Sigmoid colon (tissue), 7 donors: Measurements from ENCODE around the gene BBS1. TPM values are rescaled to one million over a fixed set of nuclear protein-coding genes. Genes with fewer than 3 reads are reported as not detected.

Source experiments
- DNase-seq: peaks from one replicate; pipeline ENCODE4 v3.0.0-alpha.2; 2019
- H3K27ac ChIP-seq, 4 donors: fragments of 200-600 bp; sonication (generic); one replicate each; pipeline ENCODE4 v1.5.1; 2016 to 2019; ENCODE audit warnings: mild to moderate bottlenecking in 1 of 4
- H3K27me3 ChIP-seq, 3 donors: fragments of 200-600 bp; sonication (generic); one replicate each; pipeline ENCODE4 v1.5.1; 2019; ENCODE audit warnings: mild to moderate bottlenecking in 1 of 3
- H3K36me3 ChIP-seq, 4 donors: fragments of 200-600 bp; sonication (generic); one replicate each; pipeline ENCODE4 v1.5.1; 2016 to 2019
- H3K4me1 ChIP-seq, 4 donors: fragments of 200-600 bp; sonication (generic); one replicate each; pipeline ENCODE4 v1.5.1; 2017 to 2019
- H3K4me3 ChIP-seq, 4 donors: fragments of 200-600 bp; sonication (generic); one replicate each; pipeline ENCODE4 v1.5.1; 2017 to 2019; ENCODE audit warnings: mild to moderate bottlenecking in 2 of 4, moderate library complexity in 1 of 4
- H3K9me3 ChIP-seq, 4 donors: fragments of 200-600 bp in 3 of 4; sonication (generic) in 3 of 4; one replicate each; pipeline versions ENCODE4 v1.5.1 to v1.6.1; 2013 to 2019
- CTCF ChIP-seq, 4 experiments: fragments of 450-650 bp in 3 of 4; fragments of 200-600 bp in 1 of 4; IDR thresholded peaks; one replicate each; pipeline ENCODE4 v1.5.1; 2016 to 2019; ENCODE audit warnings: antibody characterized with exemption in 4 of 4, mild to moderate bottlenecking in 3 of 4, moderate library complexity in 2 of 4
- EP300 ChIP-seq, 4 donors: sonication (generic); formaldehyde crosslinking; IDR thresholded peaks; one replicate each; pipeline ENCODE4 v1.6.1; 2017; ENCODE audit warnings: antibody characterized with exemption in 4 of 4
- POLR2A ChIP-seq, 2 donors: fragments of 450-650 bp; IDR thresholded peaks; one replicate each; pipeline ENCODE4 v1.6.1; 2016; ENCODE audit warnings: antibody characterized with exemption in 2 of 2, mild to moderate bottlenecking in 2 of 2, moderate library complexity in 2 of 2
- POLR2AphosphoS5 ChIP-seq, 4 donors: sonication (generic); formaldehyde crosslinking; IDR thresholded peaks; one replicate each; pipeline ENCODE4 v1.6.1; 2017; ENCODE audit warnings: antibody characterized with exemption in 4 of 4
- WGBS, 2 donors: extraction: QIAGEN DNeasy Blood & Tissue Kit; methylation state at CpG; one replicate each; pipeline ENCODE4 v1.1.7; 2013; 5-methylcytosine and 5-hydroxymethylcytosine counted together
- intact Hi-C: fragments of 100-400 bp; cut with DNase I; formaldehyde crosslinking; loops from one replicate; pipeline ENCODE4 v1.15.1; 2023
- polyA plus RNA-seq, 3 donors: library from polyadenylated mRNA; stranded (reverse); fragments of 200-250 nt; gene quantifications; one replicate each; pipeline ENCODE4 v1.2.3, GENCODE V29; 2013
- total RNA-seq, 4 donors: library from RNA; depleted of rRNA; stranded (reverse); fragments of >200 nt; gene quantifications; one replicate each; pipeline ENCODE4 v1.1.0, GENCODE V29; 2016
- donor health status: healthy with polysubstance abuse.
- donor health status: Bipolar disorder and iron deficiency.
- donor health status: healthy.

BBS1 gene
- total and polyA plus RNA-seq, 7 donors: 7.8 to 91.4 (median 50.2) TPM

DNA sequence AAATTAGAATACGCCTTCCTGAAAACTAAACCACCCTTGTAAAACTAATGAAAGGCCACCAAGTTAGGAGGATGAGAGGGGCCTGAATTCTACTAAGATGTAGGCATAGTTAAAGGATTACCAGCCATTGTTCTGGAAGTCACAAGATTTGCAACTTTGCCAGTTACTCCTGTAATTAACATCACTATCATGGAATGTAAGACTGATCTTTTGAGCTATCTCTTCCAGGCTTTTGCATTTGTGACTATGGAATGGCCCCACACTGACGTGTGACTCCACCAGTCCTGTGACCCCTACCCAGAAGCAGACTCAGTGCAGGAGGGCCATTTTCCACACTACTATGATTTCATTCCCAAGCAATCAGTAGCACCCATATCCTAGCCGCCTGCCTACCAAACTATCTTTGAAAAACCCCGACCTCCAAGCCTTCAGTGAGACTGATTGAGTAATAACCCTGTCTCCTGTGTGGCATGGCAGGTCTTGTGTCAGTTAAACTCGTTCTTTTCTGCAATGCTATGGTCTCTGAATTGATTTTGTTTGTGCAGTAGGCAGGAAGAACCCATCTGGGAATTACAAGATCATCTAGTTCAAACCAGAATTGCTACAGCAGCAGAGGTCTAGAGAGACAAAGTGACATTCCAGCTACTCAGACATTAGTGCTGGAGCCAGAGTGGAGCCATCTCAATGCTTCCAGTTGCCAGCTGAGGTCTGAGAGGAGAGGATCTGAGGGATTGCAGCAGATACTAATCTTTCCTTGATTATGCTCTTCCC is 59.8 kb downstream of the BBS1 start:
- 70 to 72% methylated on average over 5 of the region's 5 CpGs for WGBS, 2 donors
- no peak for DNase-seq

DNA sequence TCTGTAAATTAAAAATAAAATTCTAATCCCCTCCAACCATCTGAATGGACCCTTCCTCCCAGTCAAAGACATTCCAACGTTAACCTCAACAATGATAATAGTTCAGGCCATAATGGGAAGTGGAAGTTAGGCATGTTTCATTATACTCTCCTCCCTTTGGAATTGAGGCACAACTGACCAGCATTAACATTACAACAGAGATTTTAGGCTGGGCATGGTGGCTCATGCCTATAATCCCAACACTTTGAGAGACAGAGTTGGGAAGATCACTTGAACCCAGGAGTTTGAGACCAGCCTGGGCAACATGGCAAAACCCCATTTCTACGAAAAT is 60.4 kb downstream of the BBS1 start:
- Histone ChIP-seq H3K4me1 (peaks cover 0 to 18% (median 14%) of the 10 kb centered on the region in 4 donors), H3K9me3 (no peaks in the 10 kb centered on the region), H3K36me3 (peaks cover 0 to 8% (median 0%) of the 10 kb centered on the region in 4 donors), H3K4me3 (no peak overlapping the region), H3K27ac (no peak overlapping the region), H3K27me3 (no peaks in the 10 kb centered on the region)
- no peak for DNase-seq
- TF ChIP-seq CTCF (IDR thresholded peaks at IDR 0.05) (no peak), POLR2A (IDR thresholded peaks at IDR 0.05) (no peak), POLR2AphosphoS5 (IDR thresholded peaks at IDR 0.05) (no peak), EP300 (IDR thresholded peaks at IDR 0.05) (no peak)
- 78 to 83% methylated on average over 2 of the region's 2 CpGs for WGBS, 2 donors
- intact Hi-C loops: no loop called here

More for the DNA sequence above, 59.8 kb downstream of the BBS1 start:
- no peaks in the 10 kb centered on the region for H3K27me3 ChIP-seq
- no peak for TF ChIP-seq POLR2A (IDR thresholded peaks at IDR 0.05)
- TF ChIP-seq EP300 (IDR thresholded peaks at IDR 0.05): no peak
- TF ChIP-seq CTCF (IDR thresholded peaks at IDR 0.05): no peak
- TF ChIP-seq POLR2AphosphoS5 (IDR thresholded peaks at IDR 0.05): no peak
- peaks cover 0 to 14% (median 3%) of the 10 kb centered on the region in 4 donors for H3K36me3 ChIP-seq
- H3K4me1 ChIP-seq: peaks cover 0 to 18% (median 14%) of the 10 kb centered on the region in 4 donors
- H3K27ac ChIP-seq: no peak overlapping the region
- intact Hi-C loops: no loop called here
- no peak overlapping the region for H3K4me3 ChIP-seq
- no peaks in the 10 kb centered on the region for H3K9me3 ChIP-seq

DNA sequence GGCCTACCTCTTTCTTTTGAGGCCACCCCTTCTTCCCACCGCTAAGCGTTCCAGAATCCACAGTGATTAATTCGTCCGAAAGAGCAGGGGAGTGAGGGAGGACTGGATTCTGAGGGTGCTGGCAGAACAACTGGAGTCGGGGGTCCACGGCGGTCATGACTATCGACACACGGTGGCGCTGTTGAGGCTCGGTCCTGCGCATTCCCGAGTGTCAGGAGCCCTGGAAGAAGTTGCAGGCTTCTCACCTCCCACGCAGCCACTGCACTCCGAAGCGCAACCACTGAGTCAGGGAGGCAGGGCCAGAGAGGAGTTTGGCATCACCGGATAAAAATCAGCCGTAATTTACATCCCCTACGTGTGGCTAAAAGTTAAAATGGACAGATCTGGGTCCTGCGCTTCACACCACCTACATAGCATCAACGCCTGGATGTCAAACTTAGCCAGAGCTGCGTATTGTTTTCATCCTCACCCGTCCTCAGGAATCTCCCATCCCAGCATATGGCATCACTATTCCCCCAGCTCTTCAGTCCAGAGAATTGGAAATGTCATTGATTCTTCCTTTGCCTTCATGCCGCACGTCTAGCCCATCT is 68.7 kb downstream of the BBS1 start:
- WGBS, 2 donors: 19 to 20% methylated on average over 25 of the region's 25 CpGs
- peak; percentile 89 for DNase-seq

DNA sequence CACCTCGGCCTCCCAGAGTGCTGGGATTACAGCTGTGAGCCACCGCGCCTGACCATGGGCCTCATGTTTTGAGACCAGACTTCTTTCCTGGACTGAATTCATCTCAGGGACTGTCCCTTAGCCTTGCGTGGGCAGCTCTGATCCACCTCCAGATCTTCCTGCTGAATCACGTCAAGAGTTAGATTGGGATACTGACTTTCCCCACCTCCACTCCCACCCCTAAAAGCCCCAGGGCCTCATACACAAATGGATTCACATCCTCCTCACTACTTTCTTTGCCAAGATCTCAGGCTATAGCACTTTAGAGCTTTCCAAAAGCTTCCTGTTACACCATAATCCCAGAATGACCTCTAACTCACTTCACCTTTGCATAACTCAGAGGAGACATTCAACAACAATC is 70.4 kb downstream of the BBS1 start:
- intact Hi-C loops: no loop called here
- TF ChIP-seq POLR2AphosphoS5 (IDR thresholded peaks at IDR 0.05) (no peak), POLR2A (IDR thresholded peaks at IDR 0.05) (no peak), CTCF (IDR thresholded peaks at IDR 0.05) (no peak), EP300 (IDR thresholded peaks at IDR 0.05) (no peak)
- Histone ChIP-seq H3K4me3 (no peak overlapping the region), H3K27ac (no peak overlapping the region), H3K36me3 (no peaks in the 10 kb centered on the region), H3K4me1 (peaks cover 0 to 7% (median 2%) of the 10 kb centered on the region in 4 donors), H3K9me3 (no peaks in the 10 kb centered on the region), H3K27me3 (no peaks in the 10 kb centered on the region)
- DNase-seq: no peak
- 86 to 87% methylated on average over 5 of the region's 5 CpGs for WGBS, 2 donors

More for the DNA sequence above, 68.7 kb downstream of the BBS1 start:
- intact Hi-C loops: loop anchor here (1.0 to 2.0 kb wide), 2 partner anchors 99 to 256 kb away; no protein-coding TSS in a partner anchor
- peaks cover 0 to 7% (median 2%) of the 10 kb centered on the region in 4 donors for H3K4me1 ChIP-seq
- H3K9me3 ChIP-seq: no peaks in the 10 kb centered on the region
- no peaks in the 10 kb centered on the region for H3K27me3 ChIP-seq
- no peak overlapping the region for H3K27ac ChIP-seq
- no peaks in the 10 kb centered on the region for H3K36me3 ChIP-seq
- TF ChIP-seq POLR2A (IDR thresholded peaks at IDR 0.05): no peak
- TF ChIP-seq CTCF (IDR thresholded peaks at IDR 0.05): peak; percentile 81 to 92 (median 90)
- peak in 2 of 4 donors; percentile 31 to 41 for TF ChIP-seq POLR2AphosphoS5 (IDR thresholded peaks at IDR 0.05)
- no peak for TF ChIP-seq EP300 (IDR thresholded peaks at IDR 0.05)
- H3K4me3 ChIP-seq: no peak overlapping the region
